SU-DHL-6 (cell line): ENCODE data around the gene DOCK1.

ENCODE experiments used
- CTCF ChIP-seq: fragments of 200-600 bp; sonication (generic); IDR thresholded peaks from one replicate; pipeline ENCODE4 v1.5.1; 2017; ENCODE audit warnings: antibody characterized with exemption, mild to moderate bottlenecking, low read length, moderate library complexity; ENCODE audit not compliant: insufficient read depth, poor library complexity, severe bottlenecking
- EZH2phosphoT487 ChIP-seq: fragments of 200-600 bp; sonication (generic), shearing (Covaris generic); conservative IDR thresholded peaks from 2 replicates; pipeline ENCODE4 v1.6.1; 2018; ENCODE audit warnings: mild to moderate bottlenecking, antibody characterized with exemption, low read length, moderate library complexity, mixed read lengths

- TF ChIP-seq CTCF = no peak
- no peak for TF ChIP-seq EZH2phosphoT487
Observed at GRCh38 chr10:127467811-127468210, 562.6 kb downstream of the DOCK1 start.
